ENCODE measurements around the gene MT4. TPM values are rescaled to one million over a fixed set of nuclear protein-coding genes. Genes with fewer than 3 reads are reported as not detected.
A peak's percentile ranks its signal among the peaks of the same experiment; 100 is the strongest.

Gene MT4
- total and polyA plus RNA-seq, 4 donors = not detected

DNA sequence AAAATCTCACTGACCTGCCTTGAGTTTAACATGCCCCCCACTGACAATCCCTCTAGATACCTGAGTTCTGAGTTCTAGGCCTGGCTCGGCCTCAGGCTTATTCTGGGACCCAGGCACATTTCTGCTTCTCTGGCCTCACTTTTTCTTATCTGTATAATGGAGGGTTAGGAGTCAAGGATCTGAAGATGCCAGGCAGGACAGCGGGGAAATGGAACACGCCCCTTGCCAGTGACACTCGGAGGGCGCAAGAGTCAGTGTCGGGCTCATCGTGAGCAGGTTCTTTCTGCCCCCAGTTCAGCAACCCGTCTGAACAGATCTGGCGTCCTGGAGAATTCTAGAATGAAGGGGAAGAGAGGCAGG lies 23.9 kb downstream of the MT4 start:
- 24 to 27% methylated on average over 9 of the region's 9 CpGs for WGBS, 2 donors
- DNase-seq (no peak), ATAC-seq (ENCODE audit: low FRiP score) (no peak)
- no peak overlapping the region for H3K4me3 ChIP-seq (ENCODE audit: low read length in 2 of 2)
- no peaks in the 10 kb centered on the region for H3K9me3 ChIP-seq (ENCODE audit: control insufficient read depth, low read length)
- intact Hi-C loops (cut with DNase I) = no loop called here
- no peak overlapping the region for H3K27ac ChIP-seq (ENCODE audit: low read depth in 1 of 2, low read length in 2 of 2)
- H3K4me1 ChIP-seq (ENCODE audit: control insufficient read depth in 1 of 2, insufficient read depth in 2 of 2, low read length in 2 of 2) = no peaks in the 10 kb centered on the region
- no peaks in the 10 kb centered on the region for H3K36me3 ChIP-seq (ENCODE audit: control insufficient read depth in 1 of 2, insufficient read depth in 2 of 2, low read length in 1 of 2)
- H3K27me3 ChIP-seq (ENCODE audit: control insufficient read depth in 1 of 2, insufficient read depth in 2 of 2, low read length in 1 of 2) = no peaks in the 10 kb centered on the region

DNA sequence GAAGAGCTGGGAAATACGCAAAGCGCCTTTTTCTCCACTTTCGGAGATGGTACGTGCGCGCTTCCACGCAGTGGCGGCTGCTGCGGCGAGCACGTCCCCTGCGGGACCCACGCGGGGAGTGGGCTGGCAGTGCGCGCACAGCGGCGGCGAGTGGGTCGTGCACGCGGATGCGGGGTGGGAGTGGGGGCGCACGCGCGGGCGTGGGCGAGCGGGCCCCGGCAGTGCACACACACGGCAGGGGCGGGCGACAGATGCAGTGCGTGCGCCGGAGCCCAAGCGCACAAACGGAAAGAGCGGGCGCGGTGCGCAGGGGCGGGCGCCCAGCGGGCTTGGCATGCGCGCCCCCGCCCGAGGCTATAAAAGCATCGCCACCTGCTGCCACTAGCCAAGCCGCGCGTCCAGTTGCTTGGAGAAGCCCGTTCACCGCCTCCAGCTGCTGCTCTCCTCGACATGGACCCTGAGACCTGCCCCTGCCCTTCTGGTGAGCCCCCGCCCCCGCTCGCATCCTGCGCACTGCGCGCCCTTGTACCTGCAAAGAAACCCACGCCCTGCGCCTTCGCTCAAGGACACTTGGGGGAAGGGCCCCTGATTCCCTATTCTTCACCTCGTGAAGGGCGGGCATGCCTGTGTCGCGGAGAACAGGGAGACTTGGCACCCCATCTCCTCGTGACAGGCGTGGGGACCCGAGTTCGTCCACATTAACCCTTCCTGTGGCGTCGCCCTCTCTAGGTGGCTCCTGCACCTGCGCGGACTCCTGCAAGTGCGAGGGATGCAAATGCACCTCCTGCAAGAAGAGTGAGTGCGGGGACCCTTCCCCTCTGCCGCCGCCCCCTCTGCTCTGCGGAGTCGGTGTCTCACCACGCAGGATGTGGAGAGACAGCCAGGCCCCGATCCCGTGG lies 24.5 kb downstream of the MT4 start, which contains the start of gene MT3:
TSS of gene MT3 (plus strand) at position 388 of the 899 bp plus-strand sequence. CDS start at position 451, 63 bp downstream.
- ATAC-seq (ENCODE audit: low FRiP score) (no peak), DNase-seq (no peak)
- Histone ChIP-seq H3K36me3 (ENCODE audit: control insufficient read depth in 1 of 2, insufficient read depth in 2 of 2, low read length in 1 of 2) (no peaks in the 10 kb centered on the region), H3K4me3 (ENCODE audit: low read length in 2 of 2) (peak within 1 kb of the TSS in 1 of 2 donors; percentile 36), H3K4me1 (ENCODE audit: control insufficient read depth in 1 of 2, insufficient read depth in 2 of 2, low read length in 2 of 2) (no peaks in the 10 kb centered on the region), H3K27me3 (ENCODE audit: control insufficient read depth in 1 of 2, insufficient read depth in 2 of 2, low read length in 1 of 2) (no peaks in the 10 kb centered on the region), H3K27ac (ENCODE audit: low read depth in 1 of 2, low read length in 2 of 2) (no peak within 1 kb of the TSS), H3K9me3 (ENCODE audit: control insufficient read depth, low read length) (no peaks in the 10 kb centered on the region)
- WGBS, 2 donors = 3 to 5% methylated on average over 70 to 87 of the region's 87 CpGs
- intact Hi-C loops (cut with DNase I) = no loop called here

DNA sequence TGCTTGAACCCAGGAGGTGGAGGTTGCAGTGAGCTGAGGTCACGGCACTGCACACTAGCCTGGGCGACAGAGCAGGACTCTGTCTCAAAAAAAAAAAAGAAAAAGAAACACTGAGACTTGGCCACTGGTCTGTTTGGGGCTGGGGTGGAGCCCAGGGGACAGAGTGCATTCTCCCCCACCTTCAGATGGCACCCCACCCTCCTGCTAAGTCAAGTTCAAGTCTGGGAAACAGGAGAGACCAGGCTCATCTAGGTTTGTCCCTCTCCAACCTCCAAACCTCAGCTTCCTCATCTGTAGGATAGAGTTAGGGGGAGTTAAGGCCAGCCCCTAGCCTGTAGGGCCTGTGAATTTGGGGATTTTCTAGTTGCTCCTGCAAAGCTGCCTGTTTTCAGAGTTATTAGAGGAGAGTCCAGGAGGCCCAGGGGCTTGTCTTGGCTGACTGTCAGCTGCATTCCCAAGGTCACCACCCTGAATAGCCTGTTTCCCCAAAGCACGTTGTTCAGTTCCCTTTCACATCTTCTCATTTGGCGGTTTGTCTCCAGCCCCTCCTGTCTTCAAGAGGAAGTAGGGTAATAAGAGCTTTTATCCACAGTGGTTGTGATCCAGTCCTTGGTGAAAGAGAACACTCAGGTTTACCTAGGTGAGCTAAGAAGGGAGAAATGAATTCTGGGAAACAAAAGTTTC lies 26.6 kb downstream of the MT4 start:
- no peak overlapping the region for H3K4me3 ChIP-seq (ENCODE audit: low read length in 2 of 2)
- ATAC-seq (ENCODE audit: low FRiP score) = no peak
- no peaks in the 10 kb centered on the region for H3K9me3 ChIP-seq (ENCODE audit: control insufficient read depth, low read length)
- 69 to 75% methylated on average over 4 of the region's 4 CpGs for WGBS, 2 donors
- intact Hi-C loops (cut with DNase I) = no loop called here
- no peaks in the 10 kb centered on the region for H3K4me1 ChIP-seq (ENCODE audit: control insufficient read depth in 1 of 2, insufficient read depth in 2 of 2, low read length in 2 of 2)
- DNase-seq = no peak
- H3K27ac ChIP-seq (ENCODE audit: low read depth in 1 of 2, low read length in 2 of 2) = no peak overlapping the region
- H3K36me3 ChIP-seq (ENCODE audit: control insufficient read depth in 1 of 2, insufficient read depth in 2 of 2, low read length in 1 of 2) = no peaks in the 10 kb centered on the region
- no peaks in the 10 kb centered on the region for H3K27me3 ChIP-seq (ENCODE audit: control insufficient read depth in 1 of 2, insufficient read depth in 2 of 2, low read length in 1 of 2)

DNA sequence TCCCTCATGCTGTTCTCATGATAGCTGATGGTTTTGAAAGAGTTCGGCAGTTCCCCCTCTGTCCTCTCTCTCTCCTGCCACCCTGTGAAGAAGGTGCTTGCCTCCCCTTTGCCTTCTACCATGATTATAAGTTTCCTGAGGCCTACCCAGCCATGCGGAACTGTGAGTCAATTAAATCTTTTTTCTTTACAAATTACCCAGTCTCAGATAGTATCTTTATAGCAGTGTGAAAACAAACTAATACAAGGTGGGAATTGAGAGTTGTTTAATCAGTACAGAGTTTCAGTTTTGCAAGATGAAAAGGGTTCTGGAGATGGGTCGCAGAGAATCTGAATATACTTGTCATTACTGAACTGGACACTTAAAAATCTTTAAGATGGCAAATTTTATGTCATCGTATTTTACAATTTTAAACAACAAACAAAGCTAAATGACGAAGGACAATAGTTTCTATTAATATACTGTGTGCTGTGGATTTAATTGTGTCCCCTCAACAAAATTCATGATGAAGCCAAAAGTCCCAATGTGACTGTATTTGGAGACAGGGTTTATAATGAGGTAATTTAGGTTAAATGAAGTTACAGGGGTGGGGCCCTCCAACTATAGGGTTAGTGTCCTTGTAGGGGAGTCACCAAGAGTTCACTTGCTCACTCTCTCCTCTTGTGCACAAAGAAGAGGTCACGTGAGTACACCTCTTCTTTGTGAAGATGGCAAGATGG lies 28.9 kb downstream of the MT4 start:
- intact Hi-C loops (cut with DNase I) = no loop called here
- Histone ChIP-seq H3K27me3 (ENCODE audit: control insufficient read depth in 1 of 2, insufficient read depth in 2 of 2, low read length in 1 of 2) (no peaks in the 10 kb centered on the region), H3K4me1 (ENCODE audit: control insufficient read depth in 1 of 2, insufficient read depth in 2 of 2, low read length in 2 of 2) (no peaks in the 10 kb centered on the region), H3K9me3 (ENCODE audit: control insufficient read depth, low read length) (no peaks in the 10 kb centered on the region), H3K4me3 (ENCODE audit: low read length in 2 of 2) (no peak overlapping the region), H3K27ac (ENCODE audit: low read depth in 1 of 2, low read length in 2 of 2) (no peak overlapping the region), H3K36me3 (ENCODE audit: control insufficient read depth in 1 of 2, insufficient read depth in 2 of 2, low read length in 1 of 2) (no peaks in the 10 kb centered on the region)
- ATAC-seq (ENCODE audit: low FRiP score) (no peak), DNase-seq (no peak)
- WGBS, 2 donors = 95 to 96% methylated on average over 6 of the region's 6 CpGs

DNA sequence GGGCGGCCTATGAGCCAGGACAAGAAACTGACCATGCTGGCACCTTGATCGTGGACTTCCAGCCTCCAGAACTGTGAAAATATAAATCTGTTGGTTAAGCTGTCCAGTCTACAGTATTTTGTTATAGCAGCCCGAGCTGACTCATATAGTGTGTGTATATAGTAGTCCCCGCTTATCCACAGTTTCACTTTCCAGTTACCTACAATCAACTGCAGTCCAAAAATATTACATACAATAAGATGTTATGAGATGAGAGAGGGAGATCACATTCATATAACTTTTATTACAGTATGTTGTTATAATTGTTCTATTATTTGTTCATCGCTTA lies 29.4 kb downstream of the MT4 start:
- Histone ChIP-seq H3K4me1 (ENCODE audit: control insufficient read depth in 1 of 2, insufficient read depth in 2 of 2, low read length in 2 of 2) (no peaks in the 10 kb centered on the region), H3K27ac (ENCODE audit: low read depth in 1 of 2, low read length in 2 of 2) (no peak overlapping the region), H3K27me3 (ENCODE audit: control insufficient read depth in 1 of 2, insufficient read depth in 2 of 2, low read length in 1 of 2) (no peaks in the 10 kb centered on the region), H3K36me3 (ENCODE audit: control insufficient read depth in 1 of 2, insufficient read depth in 2 of 2, low read length in 1 of 2) (no peaks in the 10 kb centered on the region), H3K9me3 (ENCODE audit: control insufficient read depth, low read length) (no peaks in the 10 kb centered on the region), H3K4me3 (ENCODE audit: low read length in 2 of 2) (no peak overlapping the region)
- intact Hi-C loops (cut with DNase I) = no loop called here
- ATAC-seq (ENCODE audit: low FRiP score) = no peak
- 96 to 97% methylated on average over 5 of the region's 5 CpGs for WGBS, 2 donors
- DNase-seq = no peak

DNA sequence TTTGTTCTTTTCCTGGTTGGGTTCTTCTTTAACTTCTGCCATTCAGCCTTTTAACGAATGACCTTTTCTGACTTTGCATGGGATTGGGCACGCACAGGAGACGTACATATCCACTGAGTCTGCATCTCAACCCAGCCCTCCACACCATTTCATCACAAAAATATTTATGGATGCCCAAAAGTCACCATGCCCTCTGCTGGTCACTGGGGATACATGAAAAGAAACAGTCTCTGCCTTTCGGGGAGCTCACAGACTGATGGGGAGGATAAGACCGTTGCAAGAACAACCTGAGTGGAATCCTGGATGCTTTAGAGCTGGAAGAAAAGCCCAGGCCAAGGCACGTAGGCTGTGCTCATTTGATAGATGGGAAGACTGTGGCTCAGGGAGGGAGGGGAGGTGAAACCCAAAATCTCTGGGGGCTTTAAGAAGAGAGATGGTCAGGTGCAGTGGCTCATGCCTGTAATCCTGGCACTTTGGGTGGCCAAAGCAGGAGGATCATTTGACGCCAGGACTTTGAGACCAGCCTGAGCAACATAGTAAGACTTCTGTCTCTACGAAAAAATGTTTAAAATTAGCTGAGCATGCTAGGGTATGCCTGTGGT lies 35.6 kb downstream of the MT4 start:
- Histone ChIP-seq H3K9me3 (ENCODE audit: control insufficient read depth, low read length) (no peaks in the 10 kb centered on the region), H3K36me3 (ENCODE audit: control insufficient read depth in 1 of 2, insufficient read depth in 2 of 2, low read length in 1 of 2) (no peaks in the 10 kb centered on the region), H3K4me3 (ENCODE audit: low read length in 2 of 2) (no peak overlapping the region), H3K27me3 (ENCODE audit: control insufficient read depth in 1 of 2, insufficient read depth in 2 of 2, low read length in 1 of 2) (no peaks in the 10 kb centered on the region), H3K27ac (ENCODE audit: low read depth in 1 of 2, low read length in 2 of 2) (no peak overlapping the region), H3K4me1 (ENCODE audit: control insufficient read depth in 1 of 2, insufficient read depth in 2 of 2, low read length in 2 of 2) (no peaks in the 10 kb centered on the region)
- WGBS, 2 donors = 25 to 29% methylated on average over 8 of the region's 8 CpGs
- DNase-seq (no peak), ATAC-seq (ENCODE audit: low FRiP score) (peak; percentile 57)
- intact Hi-C loops (cut with DNase I) = loop anchor here (2.0 to 10.0 kb wide), 4 partner anchors 42 to 102 kb away; no protein-coding TSS in a partner anchor

DNA sequence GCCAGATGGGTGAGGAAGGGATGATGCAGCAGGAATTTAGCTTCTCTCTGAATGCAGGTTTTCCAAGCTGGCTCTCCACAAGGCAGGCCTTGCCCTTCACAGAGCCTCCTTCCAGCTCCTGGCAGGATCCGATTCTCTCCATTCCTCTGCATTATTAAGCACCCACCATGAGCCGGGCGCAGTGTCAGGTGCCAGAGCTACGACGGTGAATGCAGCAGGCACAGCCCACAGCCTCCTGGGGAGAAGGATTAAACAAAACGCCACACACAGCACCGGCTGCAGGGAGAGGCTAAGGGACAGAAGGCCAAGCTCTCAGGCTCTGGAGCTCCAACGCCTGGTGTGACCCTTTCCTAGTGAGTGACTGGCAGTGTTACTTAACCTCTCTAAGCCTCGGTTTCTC lies 36.5 kb downstream of the MT4 start:
- intact Hi-C loops (cut with DNase I) = loop anchor here (2.0 to 10.0 kb wide), 4 partner anchors 41 to 101 kb away; no protein-coding TSS in a partner anchor
- ATAC-seq (ENCODE audit: low FRiP score) = no peak
- no peak for DNase-seq

DNA sequence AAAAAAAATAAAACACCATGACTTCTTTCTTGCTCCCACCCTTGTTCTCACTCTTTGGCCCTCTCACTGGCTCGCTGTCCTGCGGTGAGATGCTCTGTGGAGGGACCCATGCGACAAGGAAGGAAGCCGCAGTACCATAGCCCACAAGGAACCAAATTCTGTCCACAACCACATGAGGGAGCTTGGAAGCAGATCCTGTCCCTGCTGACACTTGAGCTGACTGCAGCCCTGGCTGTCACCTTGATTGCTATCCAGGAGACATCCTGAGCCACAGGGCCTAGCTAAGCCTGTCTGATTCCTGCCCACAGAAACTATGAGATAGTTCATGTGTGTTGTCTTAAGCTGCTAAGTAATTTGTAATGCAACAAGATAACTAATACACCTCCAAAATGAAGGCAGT lies 38.7 kb downstream of the MT4 start:
- Histone ChIP-seq H3K27ac (ENCODE audit: low read depth in 1 of 2, low read length in 2 of 2) (no peak overlapping the region), H3K4me3 (ENCODE audit: low read length in 2 of 2) (no peak overlapping the region), H3K36me3 (ENCODE audit: control insufficient read depth in 1 of 2, insufficient read depth in 2 of 2, low read length in 1 of 2) (no peaks in the 10 kb centered on the region), H3K9me3 (ENCODE audit: control insufficient read depth, low read length) (no peaks in the 10 kb centered on the region), H3K27me3 (ENCODE audit: control insufficient read depth in 1 of 2, insufficient read depth in 2 of 2, low read length in 1 of 2) (no peaks in the 10 kb centered on the region), H3K4me1 (ENCODE audit: control insufficient read depth in 1 of 2, insufficient read depth in 2 of 2, low read length in 2 of 2) (no peaks in the 10 kb centered on the region)
- DNase-seq (no peak), ATAC-seq (ENCODE audit: low FRiP score) (no peak)
- 60 to 63% methylated on average over 4 of the region's 4 CpGs for WGBS, 2 donors
- intact Hi-C loops (cut with DNase I) = loop anchor here (2.0 to 10.0 kb wide), 4 partner anchors 39 to 99 kb away; no protein-coding TSS in a partner anchor

More for the DNA sequence above, 36.5 kb downstream of the MT4 start:
- Histone ChIP-seq H3K9me3 (ENCODE audit: control insufficient read depth, low read length) (no peaks in the 10 kb centered on the region), H3K27ac (ENCODE audit: low read depth in 1 of 2, low read length in 2 of 2) (no peak overlapping the region), H3K36me3 (ENCODE audit: control insufficient read depth in 1 of 2, insufficient read depth in 2 of 2, low read length in 1 of 2) (no peaks in the 10 kb centered on the region), H3K4me1 (ENCODE audit: control insufficient read depth in 1 of 2, insufficient read depth in 2 of 2, low read length in 2 of 2) (no peaks in the 10 kb centered on the region), H3K27me3 (ENCODE audit: control insufficient read depth in 1 of 2, insufficient read depth in 2 of 2, low read length in 1 of 2) (no peaks in the 10 kb centered on the region), H3K4me3 (ENCODE audit: low read length in 2 of 2) (no peak overlapping the region)
- WGBS, 2 donors = 60 to 62% methylated on average over 9 of the region's 9 CpGs

Data from aorta (tissue), 5 donors.